Activated CD4-positive, CD25-positive, alpha-beta regulatory T cell treated with anti-CD3 and anti-CD28 coated beads, Interleukin-2, amount 50 U/mL, for 72 hours (primary cell): ENCODE data around the gene PSG7.
"Not testable (repeated sequence)": the region's sequence is repeated elsewhere in the genome, so short reads cannot be mapped to it uniquely, and the experiment has no call there.

Experiments
- DNase-seq: peaks from one replicate; pipeline ENCODE4 v3.0.0; 2021

The PSG7 gene

GRCh38 chr19:42937107-42937506 lies at the start of gene PSG7:
TSS of gene PSG7 (minus strand) at chr19:42937207. CDS start at chr19:42937076, 131 bp downstream.
- not testable (repeated sequence) for DNase-seq

DNA sequence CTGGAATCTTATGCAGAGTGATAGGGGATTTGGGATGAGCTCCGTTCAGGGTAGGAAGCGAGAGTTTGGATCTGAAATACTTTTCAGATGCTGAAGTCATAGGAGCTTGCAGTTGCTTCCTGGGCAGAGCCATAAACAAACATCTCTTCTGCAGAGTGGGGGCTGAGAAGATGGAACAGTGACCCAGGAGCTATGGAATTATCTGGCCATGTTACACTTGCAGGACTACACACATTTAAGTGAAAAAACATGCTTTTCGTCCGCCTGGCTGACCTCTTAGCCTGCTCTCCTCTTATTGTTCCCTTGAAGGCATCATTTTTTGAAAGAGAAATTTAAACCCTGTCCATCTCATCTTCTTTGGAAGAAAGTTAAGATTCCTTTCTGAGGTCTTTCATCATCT lies 48.6 kb upstream of the PSG7 start:
- no peak for DNase-seq

- not testable (repeated sequence) for DNase-seq
Measured at GRCh38 chr19:42982111-42982510, 45.1 kb upstream of the PSG7 start.

DNA sequence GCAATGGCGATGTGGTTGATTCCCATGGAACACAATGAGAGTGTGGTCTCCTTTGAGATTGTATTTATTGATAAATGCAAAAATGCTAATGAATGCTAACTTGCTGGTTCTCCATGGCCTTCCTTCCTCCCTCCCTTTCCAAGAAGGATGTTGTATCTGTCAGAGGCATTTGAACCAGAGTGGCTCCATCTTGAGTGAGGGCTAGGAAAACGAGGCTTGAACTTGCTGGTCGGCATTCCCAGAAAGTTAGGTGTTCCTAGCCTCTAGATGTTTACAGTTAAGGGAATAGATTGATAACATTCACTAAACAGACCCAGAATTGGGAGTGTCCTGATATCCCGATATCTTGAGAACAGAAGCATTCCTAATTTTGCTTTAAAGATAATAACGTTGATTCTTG lies 34.4 kb upstream of the PSG7 start:
- DNase-seq = not testable (repeated sequence)

- DNase-seq = no peak
Measured at GRCh38 chr19:42965176-42965575, 28.2 kb upstream of the PSG7 start.

- DNase-seq = no peak
Measured at GRCh38 chr19:42961119-42961518, 24.1 kb upstream of the PSG7 start.

GRCh38 chr19:42952126-42952525 lies 15.1 kb upstream of the PSG7 start:
- DNase-seq = not testable (repeated sequence)

GRCh38 chr19:42951476-42951875 lies 14.5 kb upstream of the PSG7 start:
- not testable (repeated sequence) for DNase-seq

DNA sequence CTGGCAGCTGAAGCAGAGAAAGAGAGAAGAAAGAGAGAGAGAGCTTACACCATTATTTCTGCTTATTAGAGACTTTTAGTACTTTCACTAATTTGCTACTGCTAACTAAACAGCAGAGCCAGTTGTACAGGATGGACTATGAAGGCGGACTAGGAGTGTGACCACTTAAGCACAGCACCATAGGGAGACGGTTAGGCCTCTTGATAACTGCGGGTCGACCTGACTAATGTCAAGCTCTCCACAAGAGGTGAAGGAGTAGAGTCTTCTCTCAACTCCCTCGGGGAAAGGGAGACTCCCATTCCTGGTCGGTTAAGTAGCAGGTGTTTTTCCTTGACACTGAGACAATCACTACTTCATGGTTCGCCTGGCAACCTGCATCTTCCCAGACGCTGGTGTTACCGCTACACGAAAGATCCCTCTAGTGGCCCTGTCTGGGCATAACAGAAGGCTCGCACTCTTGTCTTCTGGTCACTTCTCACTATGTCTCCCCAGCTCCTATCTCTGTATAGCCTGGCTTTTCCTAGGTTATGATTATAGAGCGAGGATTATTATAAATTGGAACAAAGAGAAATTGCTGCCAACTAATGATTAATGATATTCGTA lies 5.3 kb upstream of the PSG7 start:
- no peak for DNase-seq

DNA sequence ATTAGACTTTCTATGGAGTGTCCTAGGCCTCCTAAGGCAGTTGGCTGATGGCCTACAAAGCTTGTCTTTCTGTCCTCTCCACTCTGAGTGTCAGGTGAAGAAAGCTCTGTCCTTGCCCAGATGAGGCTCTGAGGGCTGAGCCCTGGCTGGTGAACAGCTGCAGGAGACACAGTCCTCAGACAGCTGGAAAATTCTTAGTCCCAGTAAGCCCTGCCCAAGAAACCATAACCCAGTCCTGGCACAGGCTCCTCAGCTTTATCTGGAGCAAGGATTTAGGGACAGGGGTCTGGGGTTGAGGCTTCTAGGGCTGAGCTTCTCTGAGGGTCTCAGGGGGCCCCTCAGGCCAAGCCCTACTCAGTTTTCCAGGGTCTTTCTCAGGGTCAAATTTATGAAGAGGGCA lies 2.3 kb downstream of the PSG7 start:
- not testable (repeated sequence) for DNase-seq

- not testable (repeated sequence) for DNase-seq
Measured at GRCh38 chr19:42934183-42934582, 2.8 kb downstream of the PSG7 start.

GRCh38 chr19:42933412-42933811 lies 3.6 kb downstream of the PSG7 start:
- DNase-seq = not testable (repeated sequence)

DNA sequence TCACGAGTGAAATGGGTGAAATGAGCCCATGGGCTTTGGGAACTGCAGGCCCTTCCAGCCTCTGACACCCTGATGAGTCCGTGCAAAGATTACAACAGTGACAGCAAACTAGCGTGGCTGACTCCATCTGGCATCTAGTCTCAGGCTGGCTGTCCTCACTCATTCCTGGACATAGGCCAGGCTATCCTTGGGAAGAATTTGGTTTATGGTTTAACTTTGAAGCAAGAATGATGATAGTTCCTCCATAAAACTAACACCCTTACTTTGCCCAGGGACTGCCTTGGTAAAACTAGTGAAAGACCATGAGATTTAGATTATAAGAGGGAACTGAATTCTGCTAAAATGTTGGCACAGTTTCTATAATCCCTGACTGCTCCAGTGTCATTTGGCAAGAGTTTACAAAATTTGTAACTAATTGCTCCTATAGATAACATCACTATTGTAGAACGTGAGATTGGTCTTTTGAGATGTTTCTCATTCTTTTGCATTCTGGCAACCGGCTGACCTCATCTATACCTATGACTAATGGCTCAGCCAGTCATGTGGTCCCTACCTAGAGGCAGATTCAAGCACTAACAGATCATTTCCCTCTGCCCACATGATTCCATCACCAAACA lies 4.4 kb downstream of the PSG7 start:
- not testable (repeated sequence) for DNase-seq

GRCh38 chr19:42930214-42930613 lies 6.8 kb downstream of the PSG7 start:
- DNase-seq = not testable (repeated sequence)

- no peak for DNase-seq
Measured at GRCh38 chr19:42928896-42929295, 8.1 kb downstream of the PSG7 start.

DNA sequence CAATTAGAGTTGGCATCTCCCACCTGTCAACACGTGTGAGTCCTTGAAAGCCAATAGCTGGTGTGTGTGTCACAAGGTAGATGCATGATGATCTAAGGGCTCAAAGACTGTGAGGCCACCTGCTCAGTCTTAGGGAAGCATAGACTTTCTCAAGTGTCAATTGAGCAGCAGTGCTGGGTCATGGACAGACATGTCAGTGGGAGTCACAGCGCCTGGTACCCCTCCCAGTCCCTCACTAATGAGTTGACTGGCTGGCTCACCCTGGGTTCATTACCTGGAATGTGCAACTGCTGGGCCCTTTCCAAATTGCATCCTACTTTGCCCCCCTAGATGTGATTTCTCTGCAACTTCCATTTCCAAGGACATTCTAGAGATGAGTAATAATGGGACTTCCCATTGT lies 10.2 kb downstream of the PSG7 start:
- no peak for DNase-seq

- not testable (repeated sequence) for DNase-seq
Measured at GRCh38 chr19:42923106-42923505, 13.9 kb downstream of the PSG7 start.

DNA sequence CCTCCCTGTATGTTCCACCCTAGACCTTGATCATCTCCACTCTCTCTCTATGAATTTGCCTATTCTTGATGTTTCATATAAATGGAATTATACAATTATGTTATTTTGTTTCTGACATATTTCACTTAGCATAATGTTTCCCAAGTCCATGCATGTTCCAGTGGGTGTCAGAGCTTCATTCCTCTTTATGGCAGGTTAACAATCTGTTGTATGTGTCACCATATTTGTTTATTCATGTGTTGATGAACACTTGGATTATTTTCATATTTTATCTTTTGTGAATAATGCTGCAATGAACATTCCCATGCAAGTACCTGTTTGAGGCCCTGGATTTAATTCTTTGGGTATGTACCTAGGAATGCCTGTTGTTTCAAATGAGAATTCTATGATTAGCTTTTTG lies 16.0 kb downstream of the PSG7 start:
- DNase-seq = not testable (repeated sequence)

DNA sequence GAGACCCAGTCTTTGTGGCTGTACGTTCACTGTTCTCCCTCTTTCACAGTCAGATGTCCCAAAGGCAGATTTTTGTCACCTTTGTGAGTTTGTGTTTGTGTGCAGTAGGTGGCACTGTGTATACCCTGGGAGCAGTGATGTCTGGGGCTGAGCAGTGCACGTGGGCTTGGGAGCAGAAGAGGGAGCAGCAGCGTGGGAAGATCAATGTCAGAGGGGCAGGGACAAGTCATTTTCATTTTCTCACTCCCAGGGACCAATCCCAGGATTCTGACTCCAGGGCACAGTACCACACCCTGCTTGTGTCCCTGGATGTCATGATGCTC lies 17.3 kb downstream of the PSG7 start:
- no peak for DNase-seq

DNA sequence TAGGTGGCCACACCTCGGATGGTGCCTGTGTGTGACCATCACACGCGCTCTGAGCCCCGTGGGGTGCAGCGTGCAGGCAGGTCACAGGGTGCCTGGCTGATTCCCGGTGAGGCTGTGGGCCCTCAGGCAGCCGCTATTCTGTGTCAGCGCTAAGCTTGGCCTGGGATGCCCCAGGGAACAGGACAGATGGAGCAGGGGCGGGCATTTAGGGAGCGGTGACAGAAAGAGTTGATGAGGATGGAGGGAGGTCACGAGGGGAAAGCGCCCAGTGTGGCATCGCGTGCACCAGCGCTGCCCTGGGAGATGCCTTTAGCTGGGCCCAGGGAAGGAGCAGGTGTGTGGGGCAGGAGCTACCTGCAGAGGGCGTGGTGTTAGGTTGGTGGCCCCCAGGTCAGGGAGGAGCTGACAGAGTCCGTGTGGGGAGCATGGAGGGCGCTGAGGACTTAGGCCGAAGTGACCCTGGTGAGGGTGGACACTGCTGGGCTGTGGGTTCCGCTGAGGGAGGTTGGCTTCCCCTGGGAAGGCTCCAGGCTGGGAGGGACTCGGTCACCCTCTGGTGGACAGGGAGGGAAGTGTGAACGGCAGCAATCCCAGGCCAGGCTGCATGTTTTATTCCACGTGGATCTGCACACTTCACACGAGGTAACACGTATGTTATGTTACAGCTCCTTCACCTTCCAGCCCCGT lies 17.8 kb downstream of the PSG7 start:
- DNase-seq = not testable (repeated sequence)

DNA sequence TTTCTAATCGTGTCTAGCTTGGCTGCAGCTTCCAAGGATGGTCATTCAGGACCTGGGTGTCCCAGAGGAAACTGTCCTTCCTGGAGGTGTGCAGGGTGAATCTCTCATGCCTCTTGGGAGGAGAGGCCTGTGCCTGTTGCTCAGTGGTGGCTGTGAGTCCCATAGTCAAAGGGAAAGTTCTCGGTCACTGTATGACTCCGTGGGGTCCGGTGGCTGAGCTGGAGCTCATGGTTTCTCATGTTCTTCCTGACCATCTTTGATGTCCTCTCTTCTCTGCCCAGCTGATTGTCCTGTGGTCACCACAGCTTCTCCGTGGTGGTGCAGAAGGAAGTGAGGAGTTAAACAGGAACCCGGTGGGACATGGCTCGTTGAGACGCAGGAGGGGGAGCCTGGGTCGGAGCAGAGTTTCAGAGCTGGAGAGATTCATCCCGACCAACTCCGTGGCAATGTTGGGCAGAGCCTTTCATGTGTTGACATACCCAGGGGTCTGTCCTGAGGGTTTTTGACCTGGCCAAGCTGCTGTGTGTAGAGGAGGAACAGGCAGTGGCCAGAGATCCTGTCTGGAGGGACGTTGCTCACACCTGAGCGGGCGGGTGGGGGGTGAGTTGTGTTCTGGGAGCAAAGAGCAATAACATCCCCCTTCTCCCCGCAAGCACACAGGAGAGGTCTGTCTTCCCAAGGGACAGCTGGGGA lies 18.5 kb downstream of the PSG7 start:
- not testable (repeated sequence) for DNase-seq

DNA sequence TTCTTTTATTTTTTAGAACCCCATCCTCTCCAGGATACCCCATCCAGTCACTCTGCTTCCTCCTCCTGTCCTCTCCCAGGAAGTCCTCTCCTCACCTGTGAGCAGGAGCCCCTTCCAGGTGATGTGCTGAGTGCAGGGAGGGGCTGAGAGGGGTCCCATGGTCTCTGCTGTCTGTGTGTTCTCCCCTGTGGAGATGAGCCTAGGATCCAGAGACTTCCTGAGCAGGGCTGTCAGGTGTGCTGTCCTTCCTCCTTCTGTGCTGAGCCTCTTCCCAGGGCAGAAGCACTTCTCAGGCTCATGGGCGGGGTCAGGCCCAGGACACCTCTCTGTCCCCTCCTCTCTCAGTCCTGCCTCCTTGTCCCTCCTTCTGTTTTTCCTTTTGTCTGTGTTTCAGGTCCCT lies 19.4 kb downstream of the PSG7 start, which contains the start of gene PSG6:
PSG6 (minus strand) TSS at position 261 of the 400 bp plus-strand sequence; CDS start at position 159, 102 bp downstream.
- not testable (repeated sequence) for DNase-seq

DNA sequence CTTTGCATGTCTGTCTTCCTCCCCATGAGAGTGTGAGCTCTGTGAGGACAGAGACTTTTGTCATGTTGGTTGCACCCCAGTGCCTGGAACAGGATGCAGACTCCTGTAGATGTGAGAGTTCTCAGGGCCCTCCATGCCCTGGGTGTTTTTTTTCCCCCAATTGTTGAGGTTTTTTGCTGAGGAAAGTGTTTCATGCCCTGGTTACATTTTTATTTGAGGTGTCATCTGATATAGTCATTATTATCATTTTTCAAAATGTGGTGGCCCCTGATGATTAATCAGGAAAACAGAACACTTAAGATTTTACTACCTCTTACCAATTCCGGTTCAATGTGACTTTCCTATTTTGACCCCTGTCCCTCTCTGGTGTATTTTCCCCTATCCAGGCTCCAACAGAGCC lies 20.1 kb downstream of the PSG7 start:
- not testable (repeated sequence) for DNase-seq

GRCh38 chr19:42913516-42913915 lies 23.5 kb downstream of the PSG7 start:
- DNase-seq = not testable (repeated sequence)
